GM23338 (cell line): ENCODE data around the gene PAX2. TPM values are rescaled to one million over a fixed set of nuclear protein-coding genes. Genes with fewer than 3 reads are reported as not detected.
A peak's percentile ranks its signal among the peaks of the same experiment; 100 is the strongest.

ENCODE experiments used
- ATAC-seq: fragments of 200-7000 bp; cut with Tn5 transposase; 3 replicates; pipeline ENCODE4 v1.9.1; 2020
- DNase-seq: peaks from one replicate; pipeline ENCODE4 v3.0.0-alpha.2; 2015; ENCODE audit warnings: low spot score
- H2AFZ ChIP-seq: fragments of 200-600 bp; sonication (generic); 2 replicates; pipeline ENCODE4 v1.8.0; 2016; ENCODE audit warnings: antibody characterized with exemption, mild to moderate bottlenecking, moderate library complexity
- H3F3A ChIP-seq: fragments of 200-600 bp; sonication (generic); replicated peaks from 2 replicates; pipeline ENCODE4 v1.8.0; 2017; ENCODE audit warnings: antibody characterized with exemption, mixed run types, low read depth
- H3K27ac ChIP-seq: fragments of 200-600 bp; sonication (generic); 2 replicates; pipeline ENCODE4 v1.6.1; 2016; ENCODE audit warnings: low read depth
- H3K27me3 ChIP-seq: fragments of 200-600 bp; sonication (generic); 2 replicates; pipeline ENCODE4 v1.8.0; 2016; ENCODE audit warnings: mild to moderate bottlenecking, mixed run types, moderate library complexity; ENCODE audit not compliant: insufficient read depth
- H3K36me3 ChIP-seq: fragments of 200-600 bp; sonication (generic); 2 replicates; pipeline ENCODE4 v1.8.0; 2016; ENCODE audit warnings: mild to moderate bottlenecking; ENCODE audit not compliant: insufficient read depth
- H3K4me1 ChIP-seq: fragments of 200-600 bp; sonication (generic); 2 replicates; pipeline ENCODE4 v1.8.0; 2016; ENCODE audit warnings: mild to moderate bottlenecking, moderate library complexity; ENCODE audit not compliant: insufficient read depth
- H3K4me2 ChIP-seq: fragments of 200-600 bp; sonication (generic); 2 replicates; pipeline ENCODE4 v1.7.1; 2017; ENCODE audit warnings: mixed run types
- H3K4me3 ChIP-seq: fragments of 200-600 bp; sonication (generic); 2 replicates; pipeline ENCODE4 v1.6.1; 2016; ENCODE audit warnings: mixed run types
- H3K79me2 ChIP-seq: fragments of 200-600 bp; sonication (generic); replicated peaks from 2 replicates; pipeline ENCODE4 v1.8.0; 2017; ENCODE audit warnings: mild to moderate bottlenecking; ENCODE audit not compliant: insufficient read depth
- H3K9me2 ChIP-seq: fragments of 200-600 bp; sonication (generic); 2 replicates; pipeline ENCODE4 v1.8.0; 2017; ENCODE audit not compliant: insufficient read depth
- H4K20me1 ChIP-seq: fragments of 200-600 bp; sonication (generic); replicated peaks from 2 replicates; pipeline ENCODE4 v1.8.0; 2017; ENCODE audit warnings: mild to moderate bottlenecking; ENCODE audit not compliant: insufficient read depth
- H3K27ac Mint-ChIP-seq: 2 replicates; pipeline ENCODE4 v1.8.0; 2020; ENCODE audit warnings: inconsistent platforms, mild to moderate bottlenecking, moderate library complexity, mixed read lengths
- H3K27me3 Mint-ChIP-seq: 3 replicates; pipeline ENCODE4 v1.8.0; 2022; ENCODE audit warnings: low read depth, mild to moderate bottlenecking, moderate library complexity, mixed read lengths, inconsistent platforms; ENCODE audit not compliant: insufficient read depth, poor library complexity
- H3K36me3 Mint-ChIP-seq: 3 replicates; pipeline ENCODE4 v1.8.0; 2021; ENCODE audit warnings: low read depth, mild to moderate bottlenecking, inconsistent platforms, moderate library complexity, mixed read lengths
- H3K4me1 Mint-ChIP-seq: 3 replicates; pipeline ENCODE4 v1.8.0; 2020; ENCODE audit warnings: mild to moderate bottlenecking, inconsistent platforms, mixed read lengths
- H3K4me3 Mint-ChIP-seq: 3 replicates; pipeline ENCODE4 v1.8.0; 2021; ENCODE audit warnings: moderate library complexity, mild to moderate bottlenecking, inconsistent platforms, mixed read lengths
- H3K9me3 Mint-ChIP-seq: 3 replicates; pipeline ENCODE4 v1.8.0; 2020; ENCODE audit warnings: moderate library complexity, mild to moderate bottlenecking, inconsistent platforms, mixed read lengths
- CREB1 ChIP-seq: fragments of 250-450 bp; sonication (Bioruptor Pico); IDR thresholded peaks from 2 replicates; pipeline ENCODE4 v1.5.0; 2020; ENCODE audit warnings: low read depth, mild to moderate bottlenecking, moderate library complexity
- CTCF ChIP-seq, 2 experiments: fragments of 200-600 bp in 1 of 2; sonication (generic) in 1 of 2; conservative IDR thresholded peaks; 2 replicates each; pipeline versions ENCODE4 v1.5.1 to v1.6.1; 2016 to 2017; ENCODE audit warnings: antibody characterized with exemption in 2 of 2, low read depth in 2 of 2, mild to moderate bottlenecking in 2 of 2, moderate library complexity in 1 of 2
- EZH2 ChIP-seq: fragments of 200-600 bp; sonication (generic); IDR thresholded peaks from one replicate; pipeline ENCODE4 v1.8.0; 2017; ENCODE audit warnings: antibody characterized with exemption, mild to moderate bottlenecking, low read depth; ENCODE audit not compliant: unreplicated experiment
- EZH2phosphoT487 ChIP-seq: fragments of 200-600 bp; sonication (generic); IDR thresholded peaks from one replicate; pipeline ENCODE4 v1.8.1; 2018; ENCODE audit warnings: antibody characterized with exemption; ENCODE audit not compliant: unreplicated experiment
- JUNB ChIP-seq: IDR thresholded peaks from one replicate; pipeline ENCODE4 v1.6.1; 2016; ENCODE audit warnings: antibody characterized with exemption; ENCODE audit not compliant: unreplicated experiment
- POLR2AphosphoS5 ChIP-seq: IDR thresholded peaks from 2 replicates; pipeline ENCODE4 v1.6.1; 2016; ENCODE audit warnings: antibody characterized with exemption, low read depth
- STAT1 ChIP-seq: IDR thresholded peaks from one replicate; pipeline ENCODE4 v1.6.1; 2016; ENCODE audit warnings: antibody characterized with exemption; ENCODE audit not compliant: unreplicated experiment
- ZNF114 ChIP-seq: fragments of 250-450 bp; sonication (Bioruptor Pico); IDR thresholded peaks from 2 replicates; pipeline ENCODE4 v1.5.0; 2020; ENCODE audit warnings: mild to moderate bottlenecking, moderate library complexity
- ZNF331 ChIP-seq: fragments of 250-450 bp; sonication (Bioruptor Pico); IDR thresholded peaks from 2 replicates; pipeline ENCODE4 v1.5.0; 2020; ENCODE audit warnings: low read depth, mild to moderate bottlenecking, moderate library complexity
- polyA plus RNA-seq: library from polyadenylated mRNA; unstranded; fragments of >200 nt; fragmentation: Nextera tagmentation; extraction: Ambion mirVana; gene quantifications from 2 replicates; pipeline ENCODE4 v1.2.1, GENCODE V29; 2016
- total RNA-seq: library from RNA; depleted of rRNA; stranded (reverse); fragments of >200 nt; shearing (Covaris generic); gene quantifications from 2 replicates; pipeline ENCODE4 v1.2.3, GENCODE V29; 2014
- TF ChIP-seq, protein P1 (sequence below): IDR thresholded peaks from 2 replicates; pipeline ENCODE4 v1.6.1; 2016; ENCODE audit warnings: antibody characterized with exemption
- TF ChIP-seq, protein P2 (sequence below): IDR thresholded peaks from one replicate; pipeline ENCODE4 v1.6.1; 2018; ENCODE audit warnings: antibody characterized with exemption; ENCODE audit not compliant: unreplicated experiment

The PAX2 gene
- total and polyA plus RNA-seq, 2 experiments from 2014 or later, result not detected

DNA sequence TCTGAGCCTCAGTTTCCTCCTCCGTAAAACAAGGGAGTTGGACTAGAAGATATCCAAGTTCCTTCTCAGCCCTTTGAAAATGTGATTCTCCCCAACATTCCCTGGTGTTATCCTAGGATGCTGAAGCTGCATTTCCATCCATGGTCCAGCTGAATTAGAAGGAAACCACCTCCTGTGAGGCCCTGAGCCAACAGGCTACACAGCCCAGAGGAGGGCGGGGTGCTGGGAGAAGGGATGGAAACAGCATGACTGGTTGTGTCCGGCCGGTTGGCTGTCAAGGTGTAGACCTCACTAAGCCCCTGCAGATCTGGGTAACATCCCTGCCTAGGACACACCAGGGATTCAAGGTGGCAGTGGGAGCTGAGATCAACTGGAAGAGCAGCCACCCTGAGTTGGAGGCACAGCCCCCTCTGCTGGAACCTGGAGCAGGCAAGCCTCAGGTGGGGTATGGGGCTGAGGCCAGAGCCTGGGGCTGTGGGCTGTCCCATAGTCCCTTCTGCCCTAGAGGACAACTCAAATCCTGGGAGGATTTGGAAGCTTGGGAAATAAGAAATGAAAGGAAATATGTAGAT is 72.0 kb downstream of the PAX2 start:
- no peaks in the 10 kb centered on the region for H3K9me3 Mint-ChIP-seq
- Histone ChIP-seq H3K4me2 (no peak overlapping the region), H3K36me3 (no peaks in the 10 kb centered on the region), H2AFZ (no peak overlapping the region), H3K27me3 (peaks cover 50% of the 10 kb centered on the region), H4K20me1 (no peaks in the 10 kb centered on the region), H3K4me1 (no peaks in the 10 kb centered on the region), H3K4me3 (no peak overlapping the region), H3K79me2 (no peaks in the 10 kb centered on the region), H3F3A (no peaks in the 10 kb centered on the region), H3K27ac (no peak overlapping the region), H3K9me2 (no peaks in the 10 kb centered on the region)
- peak; percentile 97 for ATAC-seq
- no peaks in the 10 kb centered on the region for H3K36me3 Mint-ChIP-seq
- no peak for TF ChIP-seq CREB1 (CRISPR knock-in tag)
- TF ChIP-seq ZNF114, result no peak
- TF ChIP-seq POLR2AphosphoS5, result no peak
- TF ChIP-seq CTCF (conservative IDR thresholded peaks at IDR 0.05; ENCODE audit: low read depth in 2 of 2), result peak; percentile 68 to 91
- TF ChIP-seq STAT1, result no peak
- H3K4me1 Mint-ChIP-seq, result peaks cover 23% of the 10 kb centered on the region
- no peak overlapping the region for H3K4me3 Mint-ChIP-seq
- H3K27me3 Mint-ChIP-seq, result peaks cover 36% of the 10 kb centered on the region
- H3K27ac Mint-ChIP-seq, result no peak overlapping the region
- DNase-seq, result peak; percentile 75

GRCh38 chr10:100819424-100819823 is 74.0 kb downstream of the PAX2 start:
- H3K27ac ChIP-seq, result no peak overlapping the region
- H3K27ac Mint-ChIP-seq, result no peak overlapping the region
- H3K27me3 Mint-ChIP-seq, result peaks cover 48% of the 10 kb centered on the region
- no peak overlapping the region for H2AFZ ChIP-seq
- H3K36me3 ChIP-seq, result no peaks in the 10 kb centered on the region
- ATAC-seq (no peak), DNase-seq (no peak)
- H3K4me3 Mint-ChIP-seq, result no peak overlapping the region
- no peaks in the 10 kb centered on the region for H3K79me2 ChIP-seq
- H3K9me2 ChIP-seq, result no peaks in the 10 kb centered on the region
- H3K27me3 ChIP-seq, result peaks cover 71% of the 10 kb centered on the region
- no peak overlapping the region for H3K4me3 ChIP-seq
- no peaks in the 10 kb centered on the region for H3K9me3 Mint-ChIP-seq
- no peaks in the 10 kb centered on the region for H3F3A ChIP-seq
- H3K4me1 ChIP-seq, result no peaks in the 10 kb centered on the region
- H3K36me3 Mint-ChIP-seq, result no peaks in the 10 kb centered on the region
- no peak overlapping the region for H3K4me2 ChIP-seq
- H3K4me1 Mint-ChIP-seq, result peaks cover 21% of the 10 kb centered on the region
- 0 out of 2 replicates have a peak, but pooled peaks cover 4% of the 10 kb centered on the region for H4K20me1 ChIP-seq
- TF ChIP-seq ZNF331 (CRISPR knock-in tag), result no peak
- no peak for TF ChIP-seq STAT1
- TF ChIP-seq POLR2AphosphoS5, result no peak
- TF ChIP-seq EZH2phosphoT487, result no peak
- no peak for TF ChIP-seq CREB1 (CRISPR knock-in tag)
- TF ChIP-seq JUNB, result no peak
- TF ChIP-seq EZH2, result no peak
- TF ChIP-seq, protein P1, sequence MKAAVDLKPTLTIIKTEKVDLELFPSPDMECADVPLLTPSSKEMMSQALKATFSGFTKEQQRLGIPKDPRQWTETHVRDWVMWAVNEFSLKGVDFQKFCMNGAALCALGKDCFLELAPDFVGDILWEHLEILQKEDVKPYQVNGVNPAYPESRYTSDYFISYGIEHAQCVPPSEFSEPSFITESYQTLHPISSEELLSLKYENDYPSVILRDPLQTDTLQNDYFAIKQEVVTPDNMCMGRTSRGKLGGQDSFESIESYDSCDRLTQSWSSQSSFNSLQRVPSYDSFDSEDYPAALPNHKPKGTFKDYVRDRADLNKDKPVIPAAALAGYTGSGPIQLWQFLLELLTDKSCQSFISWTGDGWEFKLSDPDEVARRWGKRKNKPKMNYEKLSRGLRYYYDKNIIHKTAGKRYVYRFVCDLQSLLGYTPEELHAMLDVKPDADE, result no peak
- TF ChIP-seq, protein P2, sequence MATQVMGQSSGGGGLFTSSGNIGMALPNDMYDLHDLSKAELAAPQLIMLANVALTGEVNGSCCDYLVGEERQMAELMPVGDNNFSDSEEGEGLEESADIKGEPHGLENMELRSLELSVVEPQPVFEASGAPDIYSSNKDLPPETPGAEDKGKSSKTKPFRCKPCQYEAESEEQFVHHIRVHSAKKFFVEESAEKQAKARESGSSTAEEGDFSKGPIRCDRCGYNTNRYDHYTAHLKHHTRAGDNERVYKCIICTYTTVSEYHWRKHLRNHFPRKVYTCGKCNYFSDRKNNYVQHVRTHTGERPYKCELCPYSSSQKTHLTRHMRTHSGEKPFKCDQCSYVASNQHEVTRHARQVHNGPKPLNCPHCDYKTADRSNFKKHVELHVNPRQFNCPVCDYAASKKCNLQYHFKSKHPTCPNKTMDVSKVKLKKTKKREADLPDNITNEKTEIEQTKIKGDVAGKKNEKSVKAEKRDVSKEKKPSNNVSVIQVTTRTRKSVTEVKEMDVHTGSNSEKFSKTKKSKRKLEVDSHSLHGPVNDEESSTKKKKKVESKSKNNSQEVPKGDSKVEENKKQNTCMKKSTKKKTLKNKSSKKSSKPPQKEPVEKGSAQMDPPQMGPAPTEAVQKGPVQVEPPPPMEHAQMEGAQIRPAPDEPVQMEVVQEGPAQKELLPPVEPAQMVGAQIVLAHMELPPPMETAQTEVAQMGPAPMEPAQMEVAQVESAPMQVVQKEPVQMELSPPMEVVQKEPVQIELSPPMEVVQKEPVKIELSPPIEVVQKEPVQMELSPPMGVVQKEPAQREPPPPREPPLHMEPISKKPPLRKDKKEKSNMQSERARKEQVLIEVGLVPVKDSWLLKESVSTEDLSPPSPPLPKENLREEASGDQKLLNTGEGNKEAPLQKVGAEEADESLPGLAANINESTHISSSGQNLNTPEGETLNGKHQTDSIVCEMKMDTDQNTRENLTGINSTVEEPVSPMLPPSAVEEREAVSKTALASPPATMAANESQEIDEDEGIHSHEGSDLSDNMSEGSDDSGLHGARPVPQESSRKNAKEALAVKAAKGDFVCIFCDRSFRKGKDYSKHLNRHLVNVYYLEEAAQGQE, result no peak
